Body of pancreas (tissue), 4 donors: ENCODE measurements around the gene ESRRA. TPM values are rescaled to one million over a fixed set of nuclear protein-coding genes. Genes with fewer than 3 reads are reported as not detected.

Experiments used
- ATAC-seq: fragments of 150-250 bp; one replicate; pipeline ENCODE4 v1.9.1; 2016
- DNase-seq, 4 donors: peaks; one replicate each; pipeline ENCODE4 v3.0.0-alpha.2; 2019
- H3K27ac ChIP-seq, 4 donors: fragments of 200-600 bp; sonication (generic); 1 replicate in 3 of 4; 2 replicates in 1 of 4; pipeline versions ENCODE4 v1.5.1 to v1.6.1; 2016 to 2019; ENCODE audit warnings: mild to moderate bottlenecking in 1 of 4, mixed read lengths in 1 of 4, moderate library complexity in 1 of 4
- H3K27me3 ChIP-seq, 2 donors: fragments of 200-600 bp; sonication (generic); one replicate each; pipeline ENCODE4 v1.6.0; 2016; ENCODE audit warnings: mild to moderate bottlenecking in 1 of 2
- H3K36me3 ChIP-seq, 2 donors: fragments of 200-600 bp; sonication (generic); replicated peaks in 1 of 2; 2 replicates each; pipeline ENCODE4 v1.5.1; 2016; ENCODE audit warnings: low read depth in 2 of 2; ENCODE audit not compliant: insufficient read depth in 1 of 2
- H3K4me1 ChIP-seq: fragments of 200-600 bp; sonication (generic); one replicate; pipeline ENCODE4 v1.6.0; 2016
- H3K4me3 ChIP-seq, 2 donors: fragments of 200-600 bp; sonication (generic); 1 replicate in 1 of 2; 2 replicates in 1 of 2; pipeline ENCODE4 v1.5.1; 2016 to 2019
- H3K9me3 ChIP-seq, 3 donors: fragments of 200-600 bp; sonication (generic); 1 replicate in 2 of 3; 2 replicates in 1 of 3; pipeline ENCODE4 v1.5.1; 2016
- POLR2A ChIP-seq, 3 donors: fragments of 450-650 bp; IDR thresholded peaks; one replicate each; pipeline ENCODE4 v1.6.1; 2016; ENCODE audit warnings: antibody characterized with exemption in 3 of 3, mild to moderate bottlenecking in 2 of 3
- WGBS, 2 donors: methylation state at CpG; one replicate each; pipeline ENCODE4 v1.1.5; 2017; 5-methylcytosine and 5-hydroxymethylcytosine counted together
- intact Hi-C: fragments of 100-400 bp; cut with DNase I; formaldehyde crosslinking; loops from one replicate; pipeline ENCODE4 v1.15.1; 2023
- total RNA-seq, 2 donors: library from RNA; depleted of rRNA; stranded (reverse); fragments of >200 nt; gene quantifications; one replicate each; pipeline ENCODE4 v1.1.0, GENCODE V29; 2016
- TF ChIP-seq, protein P1 (sequence below), 7 experiments: fragments of 450-650 bp in 4 of 7; fragments of 200-600 bp in 3 of 7; sonication (generic) in 3 of 7; IDR thresholded peaks; one replicate each; pipeline ENCODE4 v1.5.1; 2016 to 2019; ENCODE audit warnings: antibody characterized with exemption in 7 of 7

Gene ESRRA
- total RNA-seq, 2 donors from 2014 or later: 51.7 to 63.8 TPM

DNA sequence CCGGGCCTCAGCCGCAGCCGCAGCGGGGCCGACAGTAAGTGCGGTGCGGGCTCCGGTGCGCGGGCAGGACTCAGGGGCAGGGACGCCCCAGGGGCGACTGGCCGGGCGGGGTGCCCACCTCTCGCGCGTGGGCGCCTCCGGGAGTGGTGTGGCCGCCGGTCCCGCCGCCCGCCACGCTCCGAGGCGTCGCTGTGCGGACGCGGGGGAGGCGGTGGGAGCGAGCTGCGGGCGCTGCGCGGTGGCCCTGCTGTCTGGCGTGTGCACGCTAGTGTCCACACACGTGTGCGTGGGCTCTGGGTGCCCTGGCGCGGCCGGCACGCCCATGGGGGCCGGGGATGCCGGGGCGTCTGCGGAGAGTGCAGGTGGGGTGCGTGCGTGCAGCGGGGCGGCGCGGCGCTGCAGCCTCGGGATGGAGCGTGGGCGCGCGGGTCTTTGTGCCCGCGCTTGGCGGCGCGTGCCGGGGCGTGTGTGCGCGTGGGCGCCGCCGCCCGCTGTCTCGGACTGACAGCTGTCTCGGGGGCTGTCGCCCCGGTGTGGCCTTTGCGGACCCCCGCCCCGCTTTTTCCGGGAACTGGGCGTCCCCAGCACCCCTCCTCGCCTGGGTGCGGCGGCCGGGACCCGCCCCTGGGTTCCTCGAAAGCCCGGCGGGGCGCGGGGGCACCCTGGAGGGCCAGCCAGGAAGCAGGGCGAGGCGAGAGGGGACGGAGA is 13.4 kb upstream of the ESRRA start:
- H3K27me3 ChIP-seq: peaks cover 0 to 25% of the 10 kb centered on the region in 2 donors
- peaks cover 16% of the 10 kb centered on the region for H3K4me1 ChIP-seq
- no peak overlapping the region for H3K4me3 ChIP-seq
- H3K9me3 ChIP-seq: no peaks in the 10 kb centered on the region
- no peak overlapping the region for H3K27ac ChIP-seq
- 1 to 6% methylated on average over 7 to 96 of the region's 96 CpGs for WGBS, 2 donors
- intact Hi-C loops: no loop called here
- no peak for TF ChIP-seq POLR2A (IDR thresholded peaks at IDR 0.05)
- TF ChIP-seq, protein P1, sequence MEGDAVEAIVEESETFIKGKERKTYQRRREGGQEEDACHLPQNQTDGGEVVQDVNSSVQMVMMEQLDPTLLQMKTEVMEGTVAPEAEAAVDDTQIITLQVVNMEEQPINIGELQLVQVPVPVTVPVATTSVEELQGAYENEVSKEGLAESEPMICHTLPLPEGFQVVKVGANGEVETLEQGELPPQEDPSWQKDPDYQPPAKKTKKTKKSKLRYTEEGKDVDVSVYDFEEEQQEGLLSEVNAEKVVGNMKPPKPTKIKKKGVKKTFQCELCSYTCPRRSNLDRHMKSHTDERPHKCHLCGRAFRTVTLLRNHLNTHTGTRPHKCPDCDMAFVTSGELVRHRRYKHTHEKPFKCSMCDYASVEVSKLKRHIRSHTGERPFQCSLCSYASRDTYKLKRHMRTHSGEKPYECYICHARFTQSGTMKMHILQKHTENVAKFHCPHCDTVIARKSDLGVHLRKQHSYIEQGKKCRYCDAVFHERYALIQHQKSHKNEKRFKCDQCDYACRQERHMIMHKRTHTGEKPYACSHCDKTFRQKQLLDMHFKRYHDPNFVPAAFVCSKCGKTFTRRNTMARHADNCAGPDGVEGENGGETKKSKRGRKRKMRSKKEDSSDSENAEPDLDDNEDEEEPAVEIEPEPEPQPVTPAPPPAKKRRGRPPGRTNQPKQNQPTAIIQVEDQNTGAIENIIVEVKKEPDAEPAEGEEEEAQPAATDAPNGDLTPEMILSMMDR (IDR thresholded peaks at IDR 0.05): no peak
- ATAC-seq: peak; percentile 23
- H3K36me3 ChIP-seq: no peaks in the 10 kb centered on the region
- DNase-seq: no peak

DNA sequence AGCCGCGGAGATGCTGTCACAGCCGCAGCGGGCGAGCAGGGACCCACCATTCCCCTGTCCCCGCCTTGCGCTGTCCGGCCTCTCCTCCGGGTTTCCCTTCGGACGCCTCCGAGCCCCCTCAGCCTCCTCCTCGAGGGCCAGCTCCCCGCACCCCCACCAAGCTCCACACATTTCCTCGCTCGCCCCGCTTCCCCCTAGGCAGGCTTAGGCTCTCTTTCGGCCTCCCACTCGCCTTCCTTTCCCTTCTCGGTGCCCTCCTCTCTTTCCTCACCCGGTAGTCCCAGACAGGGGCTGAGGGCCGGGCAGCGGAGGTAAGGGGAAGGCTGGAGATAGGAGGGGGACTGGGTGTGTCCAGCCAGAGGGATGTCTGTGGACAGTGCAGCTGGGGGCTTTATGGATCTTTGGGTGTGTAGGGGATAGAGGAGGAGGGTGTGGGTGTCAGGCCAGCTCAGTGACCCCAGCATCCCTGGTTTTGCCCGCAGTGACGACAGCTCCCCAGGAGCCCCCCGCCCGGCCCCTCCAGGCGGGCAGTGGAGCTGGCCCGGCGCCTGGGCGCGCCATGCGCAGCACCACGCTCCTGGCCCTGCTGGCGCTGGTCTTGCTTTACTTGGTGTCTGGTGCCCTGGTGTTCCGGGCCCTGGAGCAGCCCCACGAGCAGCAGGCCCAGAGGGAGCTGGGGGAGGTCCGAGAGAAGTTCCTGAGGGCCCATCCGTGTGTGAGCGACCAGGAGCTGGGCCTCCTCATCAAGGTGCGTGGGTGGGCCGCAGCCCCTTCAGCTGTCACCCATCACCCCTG is 12.7 kb upstream of the ESRRA start:
- ATAC-seq: no peak
- peaks cover 0 to 33% of the 10 kb centered on the region in 2 donors for H3K27me3 ChIP-seq
- no peaks in the 10 kb centered on the region for H3K9me3 ChIP-seq
- intact Hi-C loops: no loop called here
- TF ChIP-seq, protein P1 (IDR thresholded peaks at IDR 0.05): no peak
- TF ChIP-seq POLR2A (IDR thresholded peaks at IDR 0.05): no peak
- peaks cover 16% of the 10 kb centered on the region for H3K4me1 ChIP-seq
- no peak for DNase-seq
- H3K36me3 ChIP-seq: no peaks in the 10 kb centered on the region
- no peak overlapping the region for H3K4me3 ChIP-seq
- 36% methylated on average over 31 to 36 of the region's 42 CpGs for WGBS, 2 donors
- H3K27ac ChIP-seq: no peak overlapping the region

DNA sequence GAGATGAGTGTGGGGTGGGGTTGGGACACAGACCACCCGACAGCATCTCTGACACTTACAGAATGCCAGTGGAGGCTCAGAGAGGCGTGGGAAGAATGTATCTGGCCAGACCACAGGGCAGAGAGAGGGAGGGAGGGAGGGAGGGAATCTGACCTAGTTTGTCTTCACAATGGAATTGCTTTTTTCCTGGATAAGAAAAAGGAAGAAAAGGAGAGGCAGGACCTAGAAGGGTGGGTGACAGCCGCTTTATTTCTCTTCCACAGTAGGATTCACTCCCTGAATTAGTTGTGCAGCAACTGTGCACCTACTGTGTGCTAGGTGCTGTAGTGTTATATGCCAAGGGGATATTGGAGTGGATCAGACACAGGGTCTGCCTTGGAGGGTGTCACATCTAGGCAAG is 10.6 kb upstream of the ESRRA start:
- H3K27me3 ChIP-seq: peaks cover 0 to 42% of the 10 kb centered on the region in 2 donors
- no peak overlapping the region for H3K27ac ChIP-seq
- H3K4me3 ChIP-seq: no peak overlapping the region
- DNase-seq: no peak
- WGBS, 2 donors: 35 to 43% methylated on average over 3 of the region's 3 CpGs
- intact Hi-C loops: loop anchor here (5.0 kb wide), 1 partner anchor 87 kb away; the partner anchor contains the start of gene FERMT3
- no peak for ATAC-seq
- no peaks in the 10 kb centered on the region for H3K9me3 ChIP-seq
- H3K4me1 ChIP-seq: peaks cover 25% of the 10 kb centered on the region
- TF ChIP-seq, protein P1 (IDR thresholded peaks at IDR 0.05): no peak
- TF ChIP-seq POLR2A (IDR thresholded peaks at IDR 0.05): no peak
- no peaks in the 10 kb centered on the region for H3K36me3 ChIP-seq

DNA sequence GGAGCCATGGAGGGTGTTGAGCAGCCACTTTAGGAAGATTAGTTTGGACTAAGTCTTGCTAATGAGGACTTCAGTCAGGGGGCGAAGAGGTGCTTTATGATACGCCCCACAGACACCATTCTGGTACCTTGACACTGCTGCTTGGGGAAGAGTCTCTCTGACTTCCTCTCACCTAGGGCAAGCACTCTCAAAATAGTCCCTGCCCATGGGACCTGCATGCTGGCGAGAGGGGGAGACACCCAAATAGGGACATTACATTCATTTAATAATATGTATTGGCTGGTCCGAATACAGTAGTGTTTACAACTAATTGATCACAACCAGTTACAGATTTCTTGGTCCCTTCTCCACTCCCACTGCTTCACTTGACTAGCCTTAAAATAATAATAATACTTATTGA is 9.6 kb upstream of the ESRRA start:
- TF ChIP-seq, protein P1 (IDR thresholded peaks at IDR 0.05): no peak
- no peak for TF ChIP-seq POLR2A (IDR thresholded peaks at IDR 0.05)
- Histone ChIP-seq H3K4me3 (no peak overlapping the region), H3K9me3 (no peaks in the 10 kb centered on the region), H3K36me3 (no peaks in the 10 kb centered on the region), H3K27ac (no peak overlapping the region), H3K4me1 (peaks cover 34% of the 10 kb centered on the region), H3K27me3 (peaks cover 0 to 45% of the 10 kb centered on the region in 2 donors)
- no peak for ATAC-seq
- no peak for DNase-seq
- intact Hi-C loops: loop anchor here (5.0 kb wide), 1 partner anchor 88 kb away; the partner anchor contains the start of gene FERMT3
- WGBS, 2 donors: 83 to 86% methylated on average over 4 of the region's 4 CpGs
